IMR-90 (cell line): ENCODE measurements around the gene CDK18. TPM values are rescaled to one million over a fixed set of nuclear protein-coding genes. Genes with fewer than 3 reads are reported as not detected.

ENCODE experiments used
- ATAC-seq: fragments of 200-7000 bp; cut with Tn5 transposase; 2 replicates; pipeline ENCODE4 v1.9.1; 2020; ENCODE audit warnings: low read depth, mild to moderate bottlenecking, moderate library complexity
- BruUV-seq: library from RNA; stranded (reverse); fragments of 400-500 nt; replicated peaks from 2 replicates; lab custom pipeline; 2021; lab: Mats Ljungman, UMichigan
- CTCF ChIA-PET: fragments of 300-600 bp; formaldehyde crosslinking; extraction: SDS; loops from one replicate; lab custom pipeline; 2021; ENCODE audit warnings: antibody characterized with exemption; lab: Yijun Ruan, JAX
- POLR2A ChIA-PET: fragments of 300-600 bp; sonication (Branson Sonifier 250); formaldehyde crosslinking; loops from one replicate; lab custom pipeline; 2022; ENCODE audit warnings: antibody characterized with exemption; ENCODE audit not compliant: unreplicated experiment; lab: Charles Lee
- DNase-seq: peaks from one replicate; pipeline ENCODE4 v3.0.0; 2013
- H2AFZ ChIP-seq: replicated peaks from 2 replicates; pipeline ENCODE3; 2013; ENCODE audit warnings: low read length, mild to moderate bottlenecking; ENCODE audit not compliant: poor library complexity
- H2AK5ac ChIP-seq: 2 replicates; pipeline ENCODE4 v1.6.1; 2013; ENCODE audit warnings: low read depth, low read length, inconsistent platforms
- H2AK9ac ChIP-seq: replicated peaks from 2 replicates; pipeline ENCODE3; 2013; ENCODE audit warnings: mild to moderate bottlenecking, low read depth, low read length, moderate library complexity; ENCODE audit not compliant: poor library complexity
- H2BK120ac ChIP-seq: 2 replicates; pipeline ENCODE4 v1.6.1; 2013; ENCODE audit warnings: low read depth, low read length, inconsistent platforms
- H2BK15ac ChIP-seq: 3 replicates; pipeline ENCODE4 v1.6.1; 2013; ENCODE audit warnings: low read depth, low read length, inconsistent platforms
- H2BK20ac ChIP-seq: 2 replicates; pipeline ENCODE4 v1.6.1; 2013; ENCODE audit warnings: low read depth, mild to moderate bottlenecking, inconsistent platforms, low read length, moderate library complexity
- H2BK5ac ChIP-seq: 2 replicates; pipeline ENCODE4 v1.6.1; 2013; ENCODE audit warnings: mild to moderate bottlenecking, low read depth, low read length, inconsistent platforms; ENCODE audit not compliant: poor library complexity, severe bottlenecking
- H3K14ac ChIP-seq: replicated peaks from 2 replicates; pipeline ENCODE4 v1.6.1; 2013; ENCODE audit warnings: low read depth, low read length, inconsistent platforms
- H3K18ac ChIP-seq: 2 replicates; pipeline ENCODE4 v1.6.1; 2013; ENCODE audit warnings: low read depth, low read length, control low read depth
- H3K23ac ChIP-seq: 2 replicates; pipeline ENCODE4 v1.6.1; 2013; ENCODE audit warnings: low read depth, low read length, inconsistent platforms
- H3K27ac ChIP-seq: 2 replicates; pipeline ENCODE4 v1.5.1; 2013; ENCODE audit warnings: mild to moderate bottlenecking, control low read depth, low read length; ENCODE audit not compliant: insufficient read depth
- H3K27me3 ChIP-seq: 2 replicates; pipeline ENCODE4 v1.6.1; 2013; ENCODE audit warnings: low read length; ENCODE audit not compliant: control insufficient read depth, insufficient read depth
- H3K36me3 ChIP-seq: 2 replicates; pipeline ENCODE4 v1.6.1; 2013; ENCODE audit warnings: low read length, mixed read lengths; ENCODE audit not compliant: control insufficient read depth, insufficient read depth
- H3K4ac ChIP-seq: 2 replicates; pipeline ENCODE4 v1.6.1; 2013; ENCODE audit warnings: low read depth, low read length, inconsistent platforms
- H3K4me1 ChIP-seq: 2 replicates; pipeline ENCODE4 v1.6.1; 2013; ENCODE audit warnings: low read length, mixed read lengths; ENCODE audit not compliant: control insufficient read depth, insufficient read depth
- H3K4me2 ChIP-seq: 2 replicates; pipeline ENCODE4 v1.6.1; 2013; ENCODE audit warnings: low read depth, mild to moderate bottlenecking, control low read depth, low read length, moderate library complexity
- H3K4me3 ChIP-seq: 2 replicates; pipeline ENCODE4 v1.5.1; 2013; ENCODE audit warnings: low read depth, mild to moderate bottlenecking, control low read depth, low read length, moderate library complexity; ENCODE audit not compliant: insufficient read depth
- H3K56ac ChIP-seq: 2 replicates; pipeline ENCODE4 v1.6.1; 2013; ENCODE audit warnings: low read length, inconsistent platforms; ENCODE audit not compliant: insufficient read depth; ENCODE audit errors: extremely low read depth
- H3K79me1 ChIP-seq, 2 experiments: 2 replicates each; pipeline ENCODE4 v1.6.1; 2013; ENCODE audit warnings: low read length in 2 of 2, inconsistent platforms in 1 of 2, low read depth in 1 of 2
- H3K9ac ChIP-seq: 2 replicates; pipeline ENCODE4 v1.6.1; 2013; ENCODE audit warnings: low read depth, low read length, control low read depth
- H3K9me1 ChIP-seq: 2 replicates; pipeline ENCODE4 v1.6.1; 2013; ENCODE audit warnings: low read length, inconsistent platforms; ENCODE audit not compliant: insufficient read depth
- H3K9me3 ChIP-seq: 2 replicates; pipeline ENCODE4 v1.6.1; 2013; ENCODE audit warnings: low read length; ENCODE audit not compliant: control insufficient read depth, insufficient read depth
- H4K20me1 ChIP-seq: 2 replicates; pipeline ENCODE4 v1.6.1; 2013; ENCODE audit warnings: low read length, inconsistent platforms; ENCODE audit not compliant: insufficient read depth
- H4K5ac ChIP-seq: 2 replicates; pipeline ENCODE4 v1.6.1; 2013; ENCODE audit warnings: mild to moderate bottlenecking, low read depth, low read length, control low read depth
- H4K8ac ChIP-seq, 2 experiments: 2 replicates each; pipeline ENCODE4 v1.6.1; 2013; ENCODE audit warnings: low read depth in 2 of 2, low read length in 2 of 2, control low read depth in 1 of 2, inconsistent platforms in 1 of 2
- H4K91ac ChIP-seq: 2 replicates; pipeline ENCODE4 v1.6.1; 2013; ENCODE audit warnings: low read depth, low read length, inconsistent platforms; ENCODE audit not compliant: insufficient read depth
- BHLHE40 ChIP-seq: fragments of 150-350 bp; IDR thresholded peaks from 2 replicates; pipeline ENCODE4 v1.6.1; 2016; ENCODE audit warnings: mild to moderate bottlenecking, low read depth, low read length
- RFX5 ChIP-seq: IDR thresholded peaks from 2 replicates; pipeline ENCODE4 v1.8.0; 2012; ENCODE audit warnings: low read depth, mild to moderate bottlenecking, low read length, moderate library complexity
- SMC3 ChIP-seq: fragments of 150-350 bp; IDR thresholded peaks from 2 replicates; pipeline ENCODE4 v1.6.1; 2016; ENCODE audit warnings: low read depth, mild to moderate bottlenecking, antibody characterized with exemption, low read length, moderate library complexity
- WGBS, 2 experiments: methylation state at CpG; one replicate each; pipeline versions ENCODE4 v1.1.5 to v1.1.7; 2013; ENCODE audit warnings: missing lambda C conversion rate in 2 of 2; ENCODE audit not compliant: insufficient read length in 1 of 2; ENCODE audit errors: extremely low coverage in 2 of 2; 5-methylcytosine and 5-hydroxymethylcytosine counted together
- dilution Hi-C: fragments of 300-500 bp; cut with HindIII; formaldehyde crosslinking; loops from one replicate; pipeline ENCODE4 v1.14.3; 2018; ENCODE audit warnings: low sequenced_read_pairs; ENCODE audit not compliant: unreplicated experiment
- in situ Hi-C: fragments of 300-500 bp; cut with MboI; formaldehyde crosslinking; loops from 3 replicates; pipeline ENCODE4 v1.14.3; 2019; ENCODE audit warnings: low sequenced_read_pairs, inconsistent platforms, mixed read lengths
- intact Hi-C: fragments of 100-400 bp; cut with micrococcal nuclease; formaldehyde crosslinking; loops from 2 replicates; pipeline ENCODE4 v1.10.0; 2022
- polyA plus RNA-seq, 3 experiments: library from polyadenylated mRNA; depleted of rRNA; stranded (reverse); fragments of >200 nt; gene quantifications; 2 replicates each; pipeline ENCODE4 v1.2.3, GENCODE V29; 2012; ENCODE audit warnings: low replicate concordance in 1 of 3
- total RNA-seq: library from RNA; depleted of rRNA; stranded (reverse); fragments of >200 nt; gene quantifications from 2 replicates; pipeline ENCODE4 v1.2.3, GENCODE V29; 2012

CDK18 gene
- total and polyA plus RNA-seq, 2 of the 4 experiments (the other 2 are of a cell fraction), result 0.18 to 0.48 TPM

DNA sequence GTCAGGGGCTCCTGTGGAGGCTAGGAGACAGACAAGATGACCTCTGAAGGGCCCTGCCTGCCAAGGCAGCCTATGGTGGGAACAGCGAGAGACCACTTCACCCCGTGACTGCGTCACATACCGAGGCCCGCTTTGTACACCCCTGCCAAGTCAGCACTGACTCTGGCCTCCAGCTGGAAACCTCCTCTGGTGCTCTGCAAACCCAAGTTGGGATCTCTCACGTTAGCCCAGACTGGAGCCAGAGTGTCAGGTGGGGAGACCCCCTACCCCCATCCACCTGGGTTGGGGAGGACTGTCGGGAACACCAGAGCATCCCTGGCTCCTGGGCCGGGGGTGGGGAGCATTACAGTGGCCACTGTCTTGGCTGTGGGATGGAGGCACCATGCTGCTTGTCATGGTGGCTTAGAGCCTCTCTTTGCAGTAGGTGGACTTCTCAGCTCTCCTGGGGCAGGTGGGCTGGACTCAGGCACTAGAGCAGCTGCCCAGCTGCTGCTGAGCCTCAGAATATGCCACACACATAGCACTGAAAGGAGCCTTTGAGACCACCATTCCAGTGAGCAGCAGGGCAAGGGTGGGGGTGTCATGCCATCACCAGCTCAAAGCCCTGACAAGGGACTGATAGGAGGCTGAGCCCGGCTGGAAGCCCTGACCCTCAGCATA is 77.0 kb downstream of the CDK18 start:
- Histone ChIP-seq H3K9me3 (no peaks in the 10 kb centered on the region), H4K5ac (no peak overlapping the region), H3K4me3 (no peak overlapping the region), H2AK9ac (no peak overlapping the region), H3K9me1 (peaks cover 3% of the 10 kb centered on the region; the same call in 1 of the 2 replicates), H2BK120ac (no peak overlapping the region), H2BK20ac (no peak overlapping the region), H2AFZ (no peak overlapping the region), H2BK5ac (no peak overlapping the region), H2AK5ac (no peak overlapping the region), H4K8ac (no peak overlapping the region), H3K79me1 (no peaks in the 10 kb centered on the region), H4K20me1 (no peaks in the 10 kb centered on the region), H3K18ac (no peak overlapping the region), H2BK15ac (no peak overlapping the region), H3K14ac (no peak overlapping the region), H3K56ac (no peak overlapping the region), H3K27ac (no peak overlapping the region), H3K4me1 (peaks cover 6% of the 10 kb centered on the region; the same call in 1 of the 2 replicates), H3K9ac (no peak overlapping the region), H3K4ac (no peak overlapping the region), H3K23ac (no peak overlapping the region), H3K4me2 (no peak overlapping the region), H3K36me3 (no peaks in the 10 kb centered on the region), H4K91ac (no peak overlapping the region), H3K27me3 (peaks cover 61% of the 10 kb centered on the region)
- BruUV-seq, result no TSS peak
- DNase-seq, result no peak
- 80% methylated on average over 1 of the region's 9 CpGs; no CpG with 5 or more reads in 1 of the 2 experiments for WGBS, 2 experiments
- POLR2A ChIA-PET, result no interaction called here
- dilution Hi-C loops, result no loop called here
- ATAC-seq, result no peak
- intact Hi-C loops, result no loop called here
- TF ChIP-seq SMC3 (no peak), BHLHE40 (no peak), RFX5 (no peak)
- in situ Hi-C loops, result no loop called here
- CTCF ChIA-PET, result interaction anchor here (0.6 kb wide), 1 partner anchor 42 kb away, joined by 3 read pairs; no protein-coding TSS in a partner anchor
